Posterior vena cava (tissue), 2 donors: ENCODE data around the gene SLBP. TPM values are rescaled to one million over a fixed set of nuclear protein-coding genes. Genes with fewer than 3 reads are reported as not detected.

Source experiments
- DNase-seq: peaks from one replicate; pipeline ENCODE4 v3.0.0-alpha.2; 2020; ENCODE audit warnings: low spot score
- intact Hi-C, 2 donors: fragments of 100-400 bp; cut with DNase I; formaldehyde crosslinking; loops; one replicate each; pipeline versions ENCODE4 v1.14.1 to v1.14.2; 2022 to 2023
- total RNA-seq, 2 donors: library from RNA; stranded (reverse); fragmentation: NEBNext Ultra II Directional; extraction: Animal tissue kit (Norgen Biotek cat#: 25700); gene quantifications; one replicate each; pipeline ENCODE4 v1.2.1, GENCODE V29; 2021
- donor health status: DM: yes; HTN: yes; CAD: no.
- donor health status: DM: yes; HTN: yes; CAD: no.

SLBP gene
- total RNA-seq, 2 donors from 2014 or later = 25.6 to 27.9 TPM

GRCh38 chr4:1664141-1664540 lies 48.0 kb downstream of the SLBP start:
- intact Hi-C loops = no loop called here
- DNase-seq = no peak

GRCh38 chr4:1663549-1663948 lies 48.6 kb downstream of the SLBP start:
- intact Hi-C loops = no loop called here
- DNase-seq = no peak

GRCh38 chr4:1661695-1662094 lies 50.4 kb downstream of the SLBP start:
- DNase-seq = no peak
- intact Hi-C loops = no loop called here

- no peak for DNase-seq
- intact Hi-C loops = no loop called here
Measured at GRCh38 chr4:1660948-1661677, 51.0 kb downstream of the SLBP start.

- DNase-seq = no peak
- intact Hi-C loops = no loop called here
Measured at GRCh38 chr4:1659104-1660043, 52.7 kb downstream of the SLBP start.

- DNase-seq = no peak
- intact Hi-C loops = no loop called here
Measured at GRCh38 chr4:1658581-1658980, 53.5 kb downstream of the SLBP start.

- intact Hi-C loops = no loop called here
- DNase-seq = no peak
Measured at GRCh38 chr4:1658146-1658545, 54.0 kb downstream of the SLBP start.

- no peak for DNase-seq
- intact Hi-C loops = no loop called here
Measured at GRCh38 chr4:1656986-1657385, 55.1 kb downstream of the SLBP start.

- intact Hi-C loops = no loop called here
- DNase-seq = no peak
Measured at GRCh38 chr4:1656132-1656531, 56.0 kb downstream of the SLBP start.

GRCh38 chr4:1655676-1656075 lies 56.4 kb downstream of the SLBP start:
- no peak for DNase-seq
- intact Hi-C loops = no loop called here

- intact Hi-C loops = no loop called here
- DNase-seq = no peak
Measured at GRCh38 chr4:1655081-1655480, 57.0 kb downstream of the SLBP start.

- no peak for DNase-seq
- intact Hi-C loops = no loop called here
Measured at GRCh38 chr4:1654216-1654955, 57.7 kb downstream of the SLBP start.

GRCh38 chr4:1653776-1654175 lies 58.3 kb downstream of the SLBP start:
- intact Hi-C loops = no loop called here
- no peak for DNase-seq

GRCh38 chr4:1652088-1652487 lies 60.0 kb downstream of the SLBP start:
- DNase-seq = no peak
- intact Hi-C loops = no loop called here

- DNase-seq = no peak
- intact Hi-C loops = no loop called here
Measured at GRCh38 chr4:1651609-1652008, 60.5 kb downstream of the SLBP start.

GRCh38 chr4:1648962-1649361 lies 63.2 kb downstream of the SLBP start:
- intact Hi-C loops = no loop called here
- no peak for DNase-seq

GRCh38 chr4:1647432-1647831 lies 64.7 kb downstream of the SLBP start:
- intact Hi-C loops = no loop called here
- DNase-seq = no peak

- intact Hi-C loops = no loop called here
- no peak for DNase-seq
Measured at GRCh38 chr4:1646690-1647089, 65.4 kb downstream of the SLBP start.

- no peak for DNase-seq
- intact Hi-C loops = no loop called here
Measured at GRCh38 chr4:1644891-1645657, 67.0 kb downstream of the SLBP start.
